ENCODE results near the gene DLG1.

The DLG1 gene

DNA sequence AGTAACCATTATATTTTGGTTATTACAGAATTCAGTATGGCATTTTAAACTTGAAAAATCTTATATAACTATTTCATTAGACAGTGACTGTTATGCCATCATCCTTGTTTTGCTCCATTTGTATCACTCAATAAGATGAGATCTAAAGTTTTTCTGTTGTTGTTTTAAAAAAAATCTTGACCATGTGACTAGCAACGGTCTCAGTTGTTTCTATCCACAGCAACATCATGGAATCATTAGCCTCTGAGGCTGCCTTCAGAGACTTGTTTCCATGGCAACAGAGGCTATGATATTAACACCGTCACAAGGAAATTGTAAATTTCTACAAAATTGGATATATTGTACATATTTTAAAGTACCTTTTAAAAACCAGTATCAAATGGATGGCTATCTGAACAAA lies 129.8 kb downstream of the DLG1 start:
- DNase-seq, result no peak

DNA sequence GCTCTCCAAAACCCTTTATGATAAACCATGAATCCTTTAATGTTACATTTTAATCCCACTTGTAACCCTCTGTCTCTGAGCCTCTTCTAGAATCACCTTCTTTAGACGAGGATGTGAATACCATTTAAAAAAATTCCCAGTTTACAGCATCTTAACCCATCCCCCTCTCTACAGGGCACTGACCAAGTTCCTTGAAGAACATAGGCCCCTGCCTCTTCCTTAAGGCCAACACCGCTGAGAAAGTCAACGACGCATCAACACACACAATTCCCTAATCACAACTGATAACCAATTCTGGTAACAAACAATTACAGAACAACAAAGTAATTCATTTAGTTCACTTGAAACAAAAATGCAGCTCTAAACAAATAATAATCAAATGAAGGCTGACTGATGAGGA lies 130.3 kb downstream of the DLG1 start:
- DNase-seq, result no peak

DNA sequence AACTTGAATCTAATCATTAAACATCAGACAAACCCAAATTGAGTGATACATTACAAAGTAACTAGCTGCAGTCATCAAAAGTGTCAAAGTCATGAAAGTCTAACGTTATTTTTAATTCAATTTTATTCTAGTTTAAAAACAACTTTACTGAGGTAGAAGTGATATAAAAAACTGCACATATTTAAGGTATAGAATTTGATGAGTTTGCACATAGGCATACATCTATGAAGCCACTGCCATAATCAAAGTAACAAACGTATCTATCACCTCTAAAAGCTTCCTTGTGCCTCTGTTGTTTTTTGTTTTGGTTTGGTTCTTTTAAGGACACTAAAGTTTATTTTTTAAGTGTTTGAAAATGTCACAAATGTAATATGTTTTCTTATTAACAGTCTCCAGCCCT lies 130.9 kb downstream of the DLG1 start:
- no peak for DNase-seq

DNA sequence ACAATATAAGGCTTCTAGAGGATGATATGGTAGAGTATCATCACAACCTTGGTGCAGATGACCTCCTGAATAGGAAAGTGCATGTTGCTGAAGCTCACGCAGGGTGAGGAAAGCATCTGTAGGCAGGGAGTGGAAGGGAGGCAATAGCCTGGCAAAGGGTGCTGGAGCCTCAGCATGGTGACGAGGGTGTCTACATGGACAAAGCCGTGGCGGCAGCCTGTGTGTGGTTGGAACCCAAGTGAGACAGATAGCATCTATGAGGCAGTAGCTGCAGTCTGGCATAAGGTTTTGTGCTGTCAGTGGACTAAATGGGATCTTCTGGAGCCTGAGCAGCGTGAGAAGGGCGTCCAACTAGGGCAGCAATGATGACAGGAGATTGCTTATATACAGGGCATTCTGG lies 132.5 kb downstream of the DLG1 start:
- DNase-seq, result no peak

DNA sequence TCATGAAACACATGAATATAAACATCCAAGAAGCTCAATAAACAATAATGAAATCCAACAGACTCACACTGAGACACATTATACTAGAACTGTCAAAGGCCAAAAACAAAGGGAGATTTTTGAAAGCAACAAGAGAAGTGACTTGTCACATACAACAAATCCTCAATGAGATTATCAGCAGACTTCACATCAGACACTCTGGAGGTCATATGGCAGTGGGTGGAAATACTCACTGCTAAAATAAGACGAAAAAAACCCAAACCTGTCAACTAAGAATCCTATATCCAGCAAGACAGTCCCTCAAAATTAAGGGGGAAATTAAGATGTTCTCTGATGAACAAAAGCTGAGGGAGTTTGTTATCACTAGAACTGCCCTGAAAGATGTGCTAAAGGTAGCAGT lies 143.4 kb downstream of the DLG1 start:
- no peak for DNase-seq

DNA sequence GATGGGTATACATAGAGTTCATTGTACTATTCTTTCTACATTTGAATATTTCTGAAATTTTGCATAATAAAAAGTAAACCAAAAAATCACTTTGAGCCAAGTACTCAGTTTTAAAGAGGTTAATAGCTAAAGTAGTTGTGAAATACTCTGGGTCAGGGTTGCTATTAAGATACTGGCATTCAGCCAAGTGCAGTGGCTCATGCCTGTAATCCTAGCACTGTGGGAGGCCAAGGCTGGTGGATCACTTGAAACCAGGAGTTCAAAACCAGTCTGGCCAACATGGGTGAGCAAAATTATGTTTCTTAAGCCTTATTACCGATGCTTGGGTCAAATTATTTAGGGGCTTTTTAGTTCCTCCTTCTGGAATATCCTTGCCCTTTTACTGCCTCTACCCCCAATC lies 146.8 kb downstream of the DLG1 start:
- DNase-seq, result no peak

DNA sequence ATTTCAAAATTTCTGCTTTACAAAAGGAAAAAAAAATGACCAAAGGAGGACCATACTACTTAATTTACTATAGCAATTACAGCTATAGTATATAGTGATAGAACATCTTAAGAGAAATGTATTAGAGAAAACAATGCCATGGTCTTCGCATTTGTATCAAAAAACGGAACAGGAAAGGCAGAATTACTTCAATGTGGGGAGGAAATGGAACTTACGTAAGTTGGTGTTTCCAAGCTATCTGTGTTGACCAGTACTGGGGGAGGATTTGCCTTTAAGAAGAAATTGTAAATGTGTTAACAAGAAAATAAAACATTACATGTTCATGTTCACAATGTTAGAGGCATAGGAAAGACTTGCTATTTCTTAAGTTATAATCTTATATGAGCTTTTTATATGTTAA lies 148.9 kb downstream of the DLG1 start:
- DNase-seq, result no peak

DNA sequence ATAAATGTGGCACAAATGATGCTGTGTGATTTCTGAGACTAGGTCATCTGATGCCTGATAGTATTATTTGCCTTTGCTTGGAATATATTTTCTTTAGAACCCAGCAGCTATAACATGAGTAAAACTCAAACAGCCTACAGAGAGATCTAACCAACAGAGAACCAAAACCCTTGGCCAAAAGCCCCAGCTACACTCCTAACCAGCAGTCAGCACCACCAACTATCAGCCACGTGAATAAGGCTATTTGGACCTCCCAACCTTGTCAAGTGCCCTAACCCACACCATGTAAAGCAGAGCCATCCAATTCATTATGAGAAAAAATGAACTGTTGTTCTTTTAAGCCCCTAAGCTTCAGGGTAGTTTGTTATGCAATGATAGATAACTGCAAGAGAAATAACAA lies 154.2 kb downstream of the DLG1 start:
- no peak for DNase-seq

DNA sequence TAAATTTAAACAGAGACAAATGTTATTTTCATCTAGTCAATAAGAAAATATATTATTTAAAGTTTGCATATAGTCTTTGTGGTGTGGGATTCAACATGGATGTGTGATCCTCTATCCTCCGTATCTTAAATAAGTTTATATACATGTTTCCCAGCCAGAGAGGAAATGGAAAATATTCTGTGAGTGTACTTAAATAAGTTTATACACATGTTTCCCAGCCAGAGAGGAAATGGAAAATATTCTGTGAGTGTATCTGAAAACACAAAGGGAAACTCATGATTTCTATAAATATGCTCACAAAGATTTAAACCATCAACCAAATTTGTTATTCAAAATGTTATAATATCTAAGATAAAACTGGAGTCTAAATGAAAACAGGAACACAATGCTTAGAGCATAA lies 158.8 kb downstream of the DLG1 start:
- no peak for DNase-seq

DNA sequence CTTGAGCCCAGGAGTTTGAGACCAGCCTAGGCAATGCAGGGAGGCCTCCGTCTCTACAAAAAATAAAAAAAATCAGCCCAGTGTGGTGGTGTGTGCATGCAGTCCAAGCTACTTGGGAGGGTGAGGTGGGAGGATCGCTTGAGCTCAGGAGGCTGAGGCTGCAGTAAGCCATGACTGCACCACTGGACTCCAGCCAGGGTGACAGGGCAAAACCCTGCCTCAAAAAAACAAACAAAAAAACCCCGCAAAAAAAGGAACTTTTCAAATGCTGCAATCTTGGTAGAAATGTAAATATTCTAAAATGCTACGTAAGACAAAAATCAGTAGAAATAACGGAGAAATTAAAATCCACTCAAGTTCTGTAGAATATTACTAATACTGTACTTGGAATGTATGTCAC lies 160.7 kb downstream of the DLG1 start:
- DNase-seq, result no peak

DNA sequence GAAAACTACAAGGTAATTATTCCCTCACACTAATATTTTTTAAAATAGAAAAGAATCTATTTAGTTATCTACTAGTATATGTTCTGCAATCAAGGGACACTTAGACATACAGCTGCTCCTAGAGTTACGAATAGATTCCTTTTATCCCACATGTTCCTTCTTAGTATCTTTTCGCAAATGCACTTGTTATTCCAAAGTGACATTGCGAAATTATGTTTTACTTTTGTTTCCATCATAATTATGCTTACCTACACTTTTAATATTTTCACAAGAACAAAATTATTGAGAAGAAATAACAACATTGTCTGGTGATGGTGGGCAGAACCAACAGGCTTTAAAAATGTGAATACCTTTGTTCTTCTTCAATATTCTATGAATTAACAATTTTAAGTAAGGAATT lies 161.7 kb downstream of the DLG1 start:
- no peak for DNase-seq

DNA sequence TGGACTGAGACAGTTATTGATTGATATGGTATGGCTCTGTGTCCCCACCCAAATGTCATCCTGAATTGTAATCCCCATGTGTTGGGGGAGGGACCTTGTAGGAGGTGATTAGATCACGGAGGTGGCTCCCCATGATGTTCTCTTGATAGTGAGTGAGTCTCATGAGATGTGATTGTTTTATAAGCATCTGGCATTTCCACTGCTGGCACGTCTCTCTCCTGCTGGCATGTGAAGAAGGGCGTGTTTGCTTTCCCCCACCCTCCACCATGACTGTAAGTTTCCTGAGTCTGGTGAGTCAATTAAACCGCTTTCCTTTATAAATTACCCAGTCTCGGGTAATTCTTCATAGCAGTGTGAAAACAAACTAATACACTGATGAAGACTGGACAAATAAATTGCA lies 163.2 kb downstream of the DLG1 start:
- no peak for DNase-seq

DNA sequence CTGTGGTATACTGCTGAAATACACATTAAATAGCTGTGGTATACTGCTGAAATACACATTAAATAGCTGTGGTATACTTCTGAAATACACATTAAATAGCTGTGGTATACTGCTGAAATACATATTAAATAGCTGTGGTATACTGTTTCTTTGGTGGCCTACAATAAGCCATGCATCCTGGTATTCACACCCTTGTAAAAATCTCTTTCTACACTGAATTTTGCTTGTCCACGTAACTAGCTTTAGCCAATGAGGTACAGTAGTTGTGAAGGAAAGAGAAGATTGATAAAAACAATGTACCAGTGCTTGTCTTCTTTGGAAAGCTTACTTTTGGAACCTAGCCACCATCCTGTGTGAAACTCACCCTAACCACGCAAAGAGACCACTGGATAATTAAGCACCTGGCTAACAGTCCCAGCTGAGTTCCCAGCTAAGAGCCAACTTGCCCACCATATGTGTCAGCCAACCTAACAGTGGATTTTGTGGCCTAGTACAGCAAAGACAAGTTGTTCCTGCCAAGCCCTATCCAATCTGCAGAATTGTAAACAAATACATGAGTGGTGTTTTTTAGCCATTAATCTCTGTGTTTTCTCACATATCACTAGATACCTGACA lies 165.4 kb downstream of the DLG1 start:
- DNase-seq, result no peak

DNA sequence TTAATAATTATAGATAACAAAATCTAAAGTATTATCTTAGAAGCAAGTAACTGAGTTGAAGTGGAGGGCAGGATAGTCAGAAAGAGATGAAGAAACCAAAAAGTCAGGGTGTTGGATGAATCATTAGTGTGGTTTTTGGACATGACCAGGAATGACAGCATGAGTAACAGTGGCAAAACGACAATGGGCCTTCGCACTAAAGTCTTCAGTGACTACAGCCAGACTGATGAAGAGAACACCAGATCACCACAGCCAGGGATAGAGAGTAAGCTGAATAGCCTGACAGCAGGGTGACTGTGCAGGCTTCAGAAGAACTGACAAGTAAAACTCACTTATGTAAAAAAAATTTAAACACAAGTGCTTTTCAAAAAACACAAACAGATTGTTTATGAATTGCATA lies 172.8 kb downstream of the DLG1 start:
- DNase-seq, result no peak

DNA sequence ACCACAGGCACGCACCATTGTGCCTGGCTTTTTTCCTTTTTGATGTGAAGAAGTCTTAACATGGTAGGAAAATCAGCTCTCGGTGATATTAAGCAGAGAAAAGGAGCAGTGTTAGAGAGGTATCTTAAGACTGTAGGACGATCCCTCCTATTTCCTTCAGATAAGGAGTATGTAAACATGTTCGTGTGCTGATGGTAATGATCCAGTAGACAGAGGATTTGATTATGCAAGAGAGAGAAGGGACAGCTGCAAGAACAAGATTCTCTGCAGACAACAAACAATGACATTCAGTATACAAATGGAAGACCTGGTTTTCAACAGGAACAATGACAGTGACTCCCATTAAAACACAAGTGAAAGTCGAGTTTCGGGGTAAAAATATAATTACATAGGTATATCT lies 173.7 kb downstream of the DLG1 start:
- no peak for DNase-seq

DNA sequence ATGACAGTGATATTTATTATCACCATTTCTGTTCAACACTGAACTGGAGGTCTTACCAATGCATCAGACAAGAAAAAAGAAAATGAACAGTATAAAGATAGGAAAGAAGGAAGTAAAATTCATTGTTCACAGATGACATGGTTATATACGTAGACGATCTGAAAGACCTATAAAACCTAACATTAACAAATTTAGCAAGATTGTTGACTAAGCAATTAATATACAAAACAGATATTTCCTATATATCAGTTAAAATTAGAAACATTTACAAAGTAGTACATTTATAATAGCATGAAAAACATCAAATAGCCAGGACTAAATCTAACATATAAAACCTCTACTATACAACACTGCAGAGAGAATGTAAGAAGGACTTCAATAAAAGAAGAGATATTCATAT lies 176.0 kb downstream of the DLG1 start:
- no peak for DNase-seq

DNA sequence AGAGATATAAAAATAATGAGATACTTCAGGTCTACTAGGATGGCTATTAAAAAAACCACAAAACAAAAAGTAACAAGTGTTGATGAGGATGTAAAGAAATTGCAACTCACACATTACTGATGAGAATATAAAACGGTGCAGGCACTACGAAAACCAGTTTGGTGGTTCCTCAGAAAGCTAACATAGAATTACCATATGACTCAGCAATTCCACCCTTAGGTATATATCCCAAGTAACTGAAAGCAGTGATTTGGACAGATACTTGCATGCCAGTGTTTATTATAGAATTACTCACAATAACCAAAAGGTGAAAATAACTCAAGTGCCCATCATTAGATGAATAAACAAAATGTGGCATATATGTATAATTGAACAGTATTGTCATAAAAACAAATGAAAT lies 181.3 kb downstream of the DLG1 start:
- no peak for DNase-seq

DNA sequence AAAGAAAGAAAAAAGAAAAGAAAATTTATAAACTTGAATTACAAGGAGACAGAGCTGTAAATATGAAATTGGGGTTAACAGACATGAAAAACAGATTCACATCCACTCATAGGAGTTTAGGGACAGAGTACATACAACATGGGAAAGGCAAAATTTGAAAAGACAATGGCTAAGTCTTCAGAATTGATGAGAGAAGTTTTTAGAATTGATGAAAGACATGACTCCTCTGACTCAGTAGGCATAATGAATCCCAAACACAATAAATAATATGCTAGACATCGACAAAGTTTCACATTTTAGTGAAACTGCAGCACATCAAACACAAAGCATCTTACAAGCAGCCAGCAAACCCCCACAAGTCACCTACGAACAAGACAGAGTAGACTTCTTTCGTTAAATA lies 184.4 kb downstream of the DLG1 start:
- DNase-seq, result no peak

DNA sequence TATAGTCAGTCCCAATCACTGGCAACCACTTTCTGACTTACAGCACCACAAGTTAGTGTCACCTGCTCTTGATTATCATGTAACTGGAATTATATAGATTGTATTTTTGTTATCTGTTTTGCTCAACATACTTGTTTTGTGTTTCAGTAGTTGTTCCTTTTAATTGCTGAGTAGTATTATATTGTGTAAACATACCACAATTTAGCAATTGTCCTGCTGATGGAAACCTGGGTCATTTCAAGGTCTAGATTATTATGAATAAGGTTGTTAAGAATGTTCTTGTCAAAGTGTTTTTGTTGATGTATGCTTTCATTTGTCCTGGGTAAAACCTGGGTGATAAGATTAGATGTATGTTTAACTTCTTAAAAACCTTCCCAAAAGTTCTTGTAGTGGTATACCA lies 186.7 kb downstream of the DLG1 start:
- DNase-seq, result no peak

DNA sequence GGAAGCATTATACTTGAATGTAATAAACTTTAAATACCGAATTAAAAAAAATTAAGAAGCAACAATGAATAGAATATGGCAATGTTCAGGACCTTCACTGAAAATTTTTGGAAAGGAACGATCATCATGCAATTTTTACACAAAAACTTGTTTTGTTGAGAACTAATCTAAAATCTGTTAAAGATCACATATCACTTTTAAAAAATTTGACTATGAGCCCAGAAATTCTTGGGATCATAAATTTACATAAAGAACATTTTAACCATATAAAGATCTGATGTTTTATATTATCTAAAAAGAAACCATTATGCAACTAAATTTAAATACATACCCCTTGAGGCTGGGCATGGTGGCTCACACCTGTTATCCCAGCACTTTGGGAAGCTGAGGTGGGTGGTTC lies 192.6 kb downstream of the DLG1 start:
- DNase-seq, result no peak

DNA sequence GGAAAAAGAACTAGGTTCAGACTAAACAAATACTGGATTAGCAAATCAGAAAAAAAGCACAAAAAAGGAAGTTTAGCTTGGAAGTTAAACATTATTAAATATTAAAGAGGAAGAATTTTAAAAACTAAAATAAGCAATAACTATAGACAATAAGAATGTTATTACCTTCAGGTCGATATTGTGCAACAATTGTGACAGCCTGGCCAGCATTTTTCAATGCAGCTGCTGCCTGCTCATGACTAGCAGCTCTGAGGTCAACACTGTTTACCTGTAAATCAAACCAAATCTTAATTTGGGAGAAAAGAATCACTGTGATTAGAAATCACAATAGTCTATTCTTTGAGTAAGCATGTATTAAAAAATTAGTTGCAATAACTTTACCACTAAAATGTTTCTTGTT lies 193.7 kb downstream of the DLG1 start:
- DNase-seq, result no peak

DNA sequence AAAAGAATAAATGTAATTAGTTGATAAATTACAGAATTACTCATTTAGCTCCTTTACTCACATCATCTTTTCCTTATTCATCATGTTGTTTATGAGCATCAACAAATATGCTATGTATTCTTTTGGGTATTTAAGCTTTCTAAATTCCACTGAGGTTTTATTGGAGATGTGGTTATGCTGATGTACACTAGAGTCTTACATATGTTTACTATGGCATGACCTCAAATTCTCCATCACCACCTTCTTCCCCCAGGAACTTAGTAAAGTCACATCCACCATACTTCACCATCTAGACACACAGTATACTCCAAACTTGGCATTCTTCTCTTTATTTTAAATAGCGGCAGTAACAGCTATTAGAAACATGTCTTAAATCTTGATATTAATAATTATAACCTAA lies 194.6 kb downstream of the DLG1 start:
- no peak for DNase-seq

DNA sequence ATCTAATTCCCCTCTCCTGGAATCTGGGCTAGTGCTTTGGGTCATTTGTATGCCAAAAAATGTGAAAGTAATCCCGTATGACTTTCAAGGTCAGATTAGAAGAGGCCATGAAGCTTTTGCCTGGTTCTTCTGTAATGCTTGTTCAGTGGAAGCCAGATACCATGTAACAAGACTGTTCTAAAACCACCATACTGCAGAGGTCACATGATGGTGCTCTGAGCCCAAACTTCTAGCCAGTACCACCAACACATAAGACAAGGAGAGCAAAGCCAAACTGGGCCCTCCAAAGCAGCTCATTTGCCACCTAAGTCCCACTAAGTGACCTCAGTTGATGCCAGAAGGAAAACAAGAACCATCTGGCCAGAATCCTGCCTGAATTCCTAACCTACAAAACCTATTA lies 204.5 kb downstream of the DLG1 start:
- no peak for DNase-seq

DNA sequence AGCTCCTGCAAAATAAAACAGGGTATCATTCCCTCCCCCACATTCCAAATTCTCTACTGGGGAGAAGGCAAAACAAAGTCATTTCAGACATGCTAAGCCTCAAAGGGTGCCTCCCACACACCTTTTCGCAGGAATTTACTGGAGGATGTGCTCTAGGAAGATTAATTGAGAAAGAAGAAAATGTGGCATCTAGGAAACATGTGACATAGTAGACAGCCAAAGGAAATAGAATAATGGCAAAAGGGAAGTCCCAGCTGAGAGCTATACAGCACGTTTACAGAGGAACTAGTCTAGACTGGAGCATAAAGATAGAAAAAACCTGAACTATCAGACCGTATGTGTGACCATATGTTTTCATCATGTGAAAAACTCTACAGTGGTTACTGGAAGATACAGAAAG lies 210.0 kb downstream of the DLG1 start:
- no peak for DNase-seq

DNA sequence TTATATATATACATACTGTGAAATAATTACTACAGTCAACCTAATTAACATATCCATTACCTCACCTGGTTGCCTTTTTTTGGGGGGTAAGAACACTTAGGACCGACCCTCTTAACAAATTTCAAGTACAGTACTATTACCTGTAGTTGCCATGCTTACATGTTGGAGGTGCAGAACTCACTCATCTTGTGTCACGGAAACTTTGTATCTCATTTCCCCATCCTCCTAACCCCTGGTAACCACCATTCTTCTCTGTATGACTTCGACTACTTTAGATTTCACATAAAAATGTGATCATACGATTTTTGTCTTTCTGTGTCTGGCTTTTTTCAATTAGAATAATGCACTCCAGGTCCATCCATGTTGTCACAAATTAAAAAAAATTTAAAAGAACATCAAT lies 213.3 kb downstream of the DLG1 start:
- no peak for DNase-seq

DNA sequence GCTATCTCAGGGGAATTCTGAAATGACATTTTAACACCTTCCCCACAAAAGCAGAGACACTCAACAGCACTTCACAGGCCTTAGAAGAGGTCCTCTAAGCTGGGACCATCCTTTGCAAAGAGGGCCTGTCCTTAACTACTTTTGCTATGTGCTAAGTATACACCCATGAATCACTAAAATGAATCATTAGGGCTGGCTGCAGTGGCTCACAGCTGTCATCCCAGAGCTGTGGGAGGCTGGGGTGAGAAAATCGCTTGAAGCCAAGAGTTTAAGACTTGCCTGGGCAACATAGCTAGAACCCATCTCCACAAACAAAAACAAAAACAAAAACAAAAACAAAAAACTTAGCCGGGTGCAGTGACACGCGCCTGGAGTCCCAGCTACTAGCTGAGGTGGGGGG lies 214.9 kb downstream of the DLG1 start:
- DNase-seq, result no peak

Measured in T-helper 1 cell (primary cell).